Small intestine (tissue), 7 donors: ENCODE measurements around the gene SLC6A17. TPM values are rescaled to one million over a fixed set of nuclear protein-coding genes. Genes with fewer than 3 reads are reported as not detected.

Experiments used
- DNase-seq, 2 donors: peaks; one replicate each; pipeline versions ENCODE4 v3.0.0 to v3.0.0-alpha.2; 2013
- FAIRE-seq: peaks from 2 replicates; lab custom pipeline; 2012; peaks lifted over from hg19 to GRCh38; lab: Jason Lieb, UNC
- H3K27ac ChIP-seq, 3 donors: one replicate each; pipeline ENCODE4 v1.5.1; 2013; ENCODE audit warnings: low read length in 2 of 3, mild to moderate bottlenecking in 2 of 3, control low read depth in 1 of 3, inconsistent platforms in 1 of 3, low read depth in 1 of 3, moderate library complexity in 1 of 3
- H3K27me3 ChIP-seq, 3 donors: one replicate each; pipeline ENCODE4 v1.6.1; 2013; ENCODE audit warnings: low read length in 3 of 3, inconsistent platforms in 1 of 3; ENCODE audit not compliant: control insufficient read depth in 3 of 3, insufficient read depth in 3 of 3
- H3K36me3 ChIP-seq, 3 donors: one replicate each; pipeline ENCODE4 v1.6.1; 2013; ENCODE audit warnings: low read length in 3 of 3, inconsistent platforms in 1 of 3, low read depth in 1 of 3, mild to moderate bottlenecking in 1 of 3, moderate library complexity in 1 of 3; ENCODE audit not compliant: control insufficient read depth in 3 of 3, insufficient read depth in 2 of 3
- H3K4me1 ChIP-seq, 3 donors: one replicate each; pipeline ENCODE4 v1.6.1; 2013; ENCODE audit warnings: low read length in 2 of 3, inconsistent platforms in 1 of 3, low read depth in 1 of 3, mild to moderate bottlenecking in 1 of 3, moderate library complexity in 1 of 3; ENCODE audit not compliant: control insufficient read depth in 3 of 3, insufficient read depth in 2 of 3
- H3K4me3 ChIP-seq, 3 donors: one replicate each; pipeline ENCODE4 v1.5.1; 2013; ENCODE audit warnings: low read length in 3 of 3, control low read depth in 1 of 3, inconsistent platforms in 1 of 3, low read depth in 1 of 3, mild to moderate bottlenecking in 1 of 3, moderate library complexity in 1 of 3
- H3K9me3 ChIP-seq, 2 donors: one replicate each; pipeline ENCODE4 v1.6.1; 2013; ENCODE audit warnings: low read depth in 1 of 2, low read length in 1 of 2; ENCODE audit not compliant: control insufficient read depth in 2 of 2, insufficient read depth in 1 of 2
- WGBS, 3 donors: extraction: QIAGEN DNeasy Blood & Tissue Kit; methylation state at CpG; one replicate each; pipeline ENCODE4 v1.1.7; 2013; 5-methylcytosine and 5-hydroxymethylcytosine counted together
- polyA plus RNA-seq, 4 donors: library from polyadenylated mRNA; stranded (reverse) in 3 of 4; unstranded in 1 of 4; fragments of 200-250 nt in 3 of 4; fragments of 120-200 nt in 1 of 4; gene quantifications; one replicate each; pipeline versions ENCODE4 v1.2.1 to v1.2.3, GENCODE V29; 2013
- donor health status: healthy with polysubstance abuse.
- donor health status: control.
- donor health status: control.
- donor health status: Bipolar disorder and iron deficiency.
- donor health status: healthy.

Gene SLC6A17
- polyA plus RNA-seq, 4 donors, result under 0.01 to 0.49 TPM; not detected in 2

- FAIRE-seq (no peak), DNase-seq (no peak)
- Histone ChIP-seq H3K27me3 (peaks cover 0 to 2% (median 0%) of the 10 kb centered on the region in 3 donors), H3K4me3 (no peak overlapping the region), H3K9me3 (no peaks in the 10 kb centered on the region), H3K36me3 (peaks cover 0 to 9% (median 0%) of the 10 kb centered on the region in 3 donors), H3K27ac (no peak overlapping the region), H3K4me1 (no peaks in the 10 kb centered on the region)
- 80 to 89% (median 83%) methylated on average over 4 of the region's 4 CpGs for WGBS, 3 donors
These were observed 68.4 kb downstream of the SLC6A17 start for GRCh38 chr1:110218739-110219138.

GRCh38 chr1:110220324-110220723, 70.0 kb downstream of the SLC6A17 start:
- FAIRE-seq (no peak), DNase-seq (peak in 1 of 2 donors; percentile 43)
- WGBS, 3 donors, result 21 to 72% (median 26%) methylated on average over 5 of the region's 5 CpGs
- H3K36me3 ChIP-seq, result peaks cover 0 to 7% (median 0%) of the 10 kb centered on the region in 3 donors
- H3K4me3 ChIP-seq, result no peak overlapping the region
- no peaks in the 10 kb centered on the region for H3K27me3 ChIP-seq
- no peak overlapping the region for H3K27ac ChIP-seq
- H3K9me3 ChIP-seq, result no peaks in the 10 kb centered on the region
- H3K4me1 ChIP-seq, result no peaks in the 10 kb centered on the region

- H3K36me3 ChIP-seq, result peaks cover 0 to 6% (median 0%) of the 10 kb centered on the region in 3 donors
- WGBS, 3 donors, result 91 to 95% (median 93%) methylated on average over 4 of the region's 4 CpGs
- no peak for FAIRE-seq
- no peak overlapping the region for H3K27ac ChIP-seq
- no peaks in the 10 kb centered on the region for H3K9me3 ChIP-seq
- H3K4me1 ChIP-seq, result no peaks in the 10 kb centered on the region
- DNase-seq, result no peak
- no peaks in the 10 kb centered on the region for H3K27me3 ChIP-seq
- H3K4me3 ChIP-seq, result no peak overlapping the region
These were observed 70.8 kb downstream of the SLC6A17 start for GRCh38 chr1:110221119-110221518.

- no peak for FAIRE-seq
- Histone ChIP-seq H3K27me3 (no peaks in the 10 kb centered on the region), H3K9me3 (no peaks in the 10 kb centered on the region), H3K36me3 (peaks cover 0 to 8% (median 0%) of the 10 kb centered on the region in 3 donors), H3K4me3 (no peak overlapping the region), H3K4me1 (no peaks in the 10 kb centered on the region), H3K27ac (no peak overlapping the region)
- DNase-seq, result no peak
- 96 to 99% (median 97%) methylated on average over 27 of the region's 27 CpGs for WGBS, 3 donors
These were observed 72.8 kb downstream of the SLC6A17 start for GRCh38 chr1:110223127-110223526.

GRCh38 chr1:110223581-110223980, 73.3 kb downstream of the SLC6A17 start:
- no peak for FAIRE-seq
- no peak overlapping the region for H3K27ac ChIP-seq
- H3K9me3 ChIP-seq, result no peaks in the 10 kb centered on the region
- no peaks in the 10 kb centered on the region for H3K27me3 ChIP-seq
- H3K4me1 ChIP-seq, result no peaks in the 10 kb centered on the region
- 93 to 96% (median 94%) methylated on average over 17 of the region's 17 CpGs for WGBS, 3 donors
- peaks cover 0 to 8% (median 0%) of the 10 kb centered on the region in 3 donors for H3K36me3 ChIP-seq
- no peak for DNase-seq
- H3K4me3 ChIP-seq, result no peak overlapping the region

GRCh38 chr1:110224240-110224995, 74.1 kb downstream of the SLC6A17 start:
- FAIRE-seq, result no peak

GRCh38 chr1:110225212-110225611, 74.9 kb downstream of the SLC6A17 start:
- DNase-seq (peak; percentile 47 to 58), FAIRE-seq (no peak)
- Histone ChIP-seq H3K36me3 (peaks cover 0 to 10% (median 0%) of the 10 kb centered on the region in 3 donors), H3K4me1 (no peaks in the 10 kb centered on the region), H3K4me3 (no peak overlapping the region), H3K27ac (no peak overlapping the region), H3K27me3 (no peaks in the 10 kb centered on the region), H3K9me3 (no peaks in the 10 kb centered on the region)
- 13 to 40% (median 31%) methylated on average over 7 of the region's 7 CpGs for WGBS, 3 donors

More at GRCh38 chr1:110224240-110224995, 74.1 kb downstream of the SLC6A17 start:
- H3K9me3 ChIP-seq, result no peaks in the 10 kb centered on the region
- H3K27ac ChIP-seq, result no peak overlapping the region
- peak in 1 of 2 donors; percentile 37 for DNase-seq
- no peak overlapping the region for H3K4me3 ChIP-seq
- no peaks in the 10 kb centered on the region for H3K4me1 ChIP-seq
- peaks cover 0 to 9% (median 0%) of the 10 kb centered on the region in 3 donors for H3K36me3 ChIP-seq
- no peaks in the 10 kb centered on the region for H3K27me3 ChIP-seq
- WGBS, 3 donors, result 42 to 70% (median 61%) methylated on average over 8 of the region's 8 CpGs

- no peak overlapping the region for H3K4me3 ChIP-seq
- no peak for FAIRE-seq
- H3K36me3 ChIP-seq, result peaks cover 0 to 10% (median 0%) of the 10 kb centered on the region in 3 donors
- no peaks in the 10 kb centered on the region for H3K27me3 ChIP-seq
- H3K4me1 ChIP-seq, result no peaks in the 10 kb centered on the region
- H3K9me3 ChIP-seq, result no peaks in the 10 kb centered on the region
- no peak for DNase-seq
- WGBS, 3 donors, result 86 to 90% (median 87%) methylated on average over 18 of the region's 18 CpGs
- H3K27ac ChIP-seq, result no peak overlapping the region
These were observed 75.6 kb downstream of the SLC6A17 start for GRCh38 chr1:110225756-110226404.
